GM03348 (cell line): ENCODE results near the gene RND1.

Experiments
- DNase-seq: peaks from one replicate; pipeline ENCODE4 v3.0.0; 2012; ENCODE audit warnings: low spot score

Gene RND1

GRCh38 chr12:48810903-48811431 lies 54.7 kb downstream of the RND1 start:
- peak; percentile 69 for DNase-seq

DNA sequence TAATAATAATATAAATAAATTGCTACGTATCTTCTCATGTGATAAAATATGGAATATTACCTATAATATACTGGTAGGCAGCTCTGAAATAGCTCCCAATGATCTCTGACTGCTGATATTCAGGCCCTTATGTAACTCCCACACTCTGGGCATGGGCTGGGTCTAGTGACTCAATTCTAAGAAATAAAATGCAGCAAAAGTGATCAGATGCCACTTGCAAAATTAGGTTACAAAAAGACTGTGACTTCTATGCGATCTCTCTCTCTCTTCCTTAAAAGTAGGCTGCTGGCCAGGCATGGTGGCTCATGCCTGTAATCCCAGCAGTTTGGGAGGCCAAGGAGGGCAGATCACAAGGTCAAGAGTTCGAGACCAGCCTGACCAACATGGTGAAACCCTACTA lies 57.7 kb downstream of the RND1 start:
- no peak for DNase-seq
